Cardiac muscle cell (in vitro differentiated cells and primary cell): ENCODE measurements around the gene SPN. TPM values are rescaled to one million over a fixed set of nuclear protein-coding genes. Genes with fewer than 3 reads are reported as not detected.
"Not testable (repeated sequence)": the region's sequence is repeated elsewhere in the genome, so short reads cannot be mapped to it uniquely, and the experiment has no call there.

Source experiments
- DNase-seq, 2 donors: peaks; one replicate each; pipeline versions ENCODE4 v3.0.0 to v3.0.0-alpha.2; 2010 to 2017; ENCODE audit warnings: low read depth in 1 of 2, low spot score in 1 of 2
- H3K27ac ChIP-seq: fragments of 200-600 bp; sonication (generic); 2 replicates; pipeline ENCODE4 v1.5.1; 2016
- H3K27me3 ChIP-seq: fragments of 200-600 bp; sonication (generic); 2 replicates; pipeline ENCODE4 v1.6.0; 2016; ENCODE audit warnings: control low read depth
- H3K36me3 ChIP-seq: fragments of 200-600 bp; sonication (generic); 2 replicates; pipeline ENCODE4 v1.5.1; 2016; ENCODE audit warnings: control low read depth
- H3K4me1 ChIP-seq: fragments of 200-600 bp; sonication (generic); 2 replicates; pipeline ENCODE4 v1.8.1; 2017; ENCODE audit warnings: low read depth, mild to moderate bottlenecking, mixed run types
- H3K4me3 ChIP-seq: fragments of 200-600 bp; sonication (generic); 2 replicates; pipeline ENCODE4 v1.5.1; 2016; ENCODE audit warnings: mild to moderate bottlenecking
- H3K9me3 ChIP-seq: fragments of 200-600 bp; sonication (generic); 2 replicates; pipeline ENCODE4 v1.5.1; 2017; ENCODE audit warnings: low read depth, mild to moderate bottlenecking, control low read depth
- CTCF ChIP-seq: IDR thresholded peaks from 2 replicates; pipeline ENCODE4 v1.5.1; 2012; ENCODE audit warnings: low read depth, mild to moderate bottlenecking, low read length
- polyA plus RNA-seq: library from polyadenylated mRNA; unstranded; fragments of >200 nt; fragmentation: Nextera tagmentation; extraction: Ambion mirVana; gene quantifications from 2 replicates; pipeline ENCODE4 v1.2.1, GENCODE V29; 2016
- total RNA-seq: library from RNA; depleted of rRNA; stranded (reverse); fragments of >200 nt; gene quantifications from 2 replicates; pipeline ENCODE4 v1.2.3, GENCODE V29; 2016

Gene SPN
- total and polyA plus RNA-seq, 2 experiments from 2014 or later, result 1.1 to 1.5 TPM

GRCh38 chr16:29651774-29652349 lies 11.2 kb upstream of the SPN start:
- TF ChIP-seq CTCF, result no peak
- DNase-seq, result no peak
- Histone ChIP-seq H3K9me3 (no peaks in the 10 kb centered on the region), H3K36me3 (no peaks in the 10 kb centered on the region), H3K27me3 (no peaks in the 10 kb centered on the region), H3K4me1 (no peaks in the 10 kb centered on the region), H3K4me3 (no peak overlapping the region), H3K27ac (no peak overlapping the region)

GRCh38 chr16:29653471-29653870 lies 9.6 kb upstream of the SPN start:
- Histone ChIP-seq H3K4me1 (no peaks in the 10 kb centered on the region), H3K27ac (no peak overlapping the region), H3K4me3 (no peak overlapping the region), H3K27me3 (no peaks in the 10 kb centered on the region), H3K9me3 (no peaks in the 10 kb centered on the region), H3K36me3 (no peaks in the 10 kb centered on the region)
- no peak for TF ChIP-seq CTCF
- DNase-seq, result no peak

- not testable (repeated sequence) for H3K27ac ChIP-seq, H3K4me3 ChIP-seq, DNase-seq, H3K27me3 ChIP-seq, H3K9me3 ChIP-seq, H3K4me1 ChIP-seq, H3K36me3 ChIP-seq
Measured at GRCh38 chr16:29653890-29654289, 9.2 kb upstream of the SPN start.

GRCh38 chr16:29656688-29657523 lies 6.1 kb upstream of the SPN start:
- Histone ChIP-seq H3K27me3 (no peaks in the 10 kb centered on the region), H3K4me3 (no peak overlapping the region), H3K9me3 (no peaks in the 10 kb centered on the region), H3K27ac (no peak overlapping the region), H3K36me3 (no peaks in the 10 kb centered on the region), H3K4me1 (no peaks in the 10 kb centered on the region)
- no peak for TF ChIP-seq CTCF
- no peak for DNase-seq

GRCh38 chr16:29658705-29659104 lies 4.3 kb upstream of the SPN start:
- DNase-seq, result no peak
- no peak for TF ChIP-seq CTCF
- Histone ChIP-seq H3K27me3 (no peaks in the 10 kb centered on the region), H3K4me1 (peaks cover 4% of the 10 kb centered on the region), H3K4me3 (no peak overlapping the region), H3K9me3 (no peaks in the 10 kb centered on the region), H3K36me3 (no peaks in the 10 kb centered on the region), H3K27ac (no peak overlapping the region)

- no peak for DNase-seq
- TF ChIP-seq CTCF, result no peak
- H3K27me3 ChIP-seq, result no peaks in the 10 kb centered on the region
- no peak overlapping the region for H3K4me3 ChIP-seq
- no peaks in the 10 kb centered on the region for H3K9me3 ChIP-seq
- no peaks in the 10 kb centered on the region for H3K36me3 ChIP-seq
- H3K27ac ChIP-seq, result no peak overlapping the region
- peaks cover 17% of the 10 kb centered on the region for H3K4me1 ChIP-seq
Measured at GRCh38 chr16:29662000-29662728, 883 bp upstream of the SPN start.
